Astrocyte (in vitro differentiated cells and primary cell): ENCODE measurements around the gene KIF1C.

Experiments used
- CTCF ChIP-seq: IDR thresholded peaks from 2 replicates; pipeline ENCODE4 v1.5.1; 2011; ENCODE audit warnings: low read depth, mild to moderate bottlenecking, inconsistent platforms, low read length, moderate library complexity; ENCODE audit not compliant: insufficient read depth
- EZH2 ChIP-seq: IDR thresholded peaks from 2 replicates; pipeline ENCODE4 v1.6.1; 2012; ENCODE audit warnings: mild to moderate bottlenecking, low read length, inconsistent platforms; ENCODE audit not compliant: insufficient read depth

GRCh38 chr17:4958102-4958501 is 39.6 kb upstream of the KIF1C start:
- TF ChIP-seq CTCF (no peak), EZH2 (no peak)
